T-helper 2 cell treated with Interferon-gamma antibody and Interleukin-4, amounts not matched to agents 5 μg/mL and 100 μg/mL, for 36 hours (primary cell): Measurements from ENCODE around the gene CENPB.

Source experiments
- DNase-seq: peaks from one replicate; pipeline ENCODE4 v3.0.0; 2021; ENCODE audit warnings: low spot score
- H3K27ac Mint-ChIP-seq: one replicate; pipeline ENCODE4 v1.8.0; 2021; ENCODE audit warnings: mild to moderate bottlenecking, mixed read lengths
- H3K27me3 Mint-ChIP-seq: one replicate; pipeline ENCODE4 v1.8.0; 2021; ENCODE audit warnings: low read depth, mixed read lengths
- H3K36me3 Mint-ChIP-seq: one replicate; pipeline ENCODE4 v1.8.0; 2021; ENCODE audit warnings: low read depth, mixed read lengths
- H3K4me1 Mint-ChIP-seq: one replicate; pipeline ENCODE4 v1.8.0; 2021; ENCODE audit warnings: low read depth, mixed read lengths
- H3K4me3 Mint-ChIP-seq: one replicate; pipeline ENCODE4 v1.8.0; 2022; ENCODE audit warnings: mild to moderate bottlenecking, moderate library complexity, mixed read lengths
- H3K9me3 Mint-ChIP-seq: one replicate; pipeline ENCODE4 v1.8.0; 2021; ENCODE audit warnings: mixed read lengths

CENPB gene

DNA sequence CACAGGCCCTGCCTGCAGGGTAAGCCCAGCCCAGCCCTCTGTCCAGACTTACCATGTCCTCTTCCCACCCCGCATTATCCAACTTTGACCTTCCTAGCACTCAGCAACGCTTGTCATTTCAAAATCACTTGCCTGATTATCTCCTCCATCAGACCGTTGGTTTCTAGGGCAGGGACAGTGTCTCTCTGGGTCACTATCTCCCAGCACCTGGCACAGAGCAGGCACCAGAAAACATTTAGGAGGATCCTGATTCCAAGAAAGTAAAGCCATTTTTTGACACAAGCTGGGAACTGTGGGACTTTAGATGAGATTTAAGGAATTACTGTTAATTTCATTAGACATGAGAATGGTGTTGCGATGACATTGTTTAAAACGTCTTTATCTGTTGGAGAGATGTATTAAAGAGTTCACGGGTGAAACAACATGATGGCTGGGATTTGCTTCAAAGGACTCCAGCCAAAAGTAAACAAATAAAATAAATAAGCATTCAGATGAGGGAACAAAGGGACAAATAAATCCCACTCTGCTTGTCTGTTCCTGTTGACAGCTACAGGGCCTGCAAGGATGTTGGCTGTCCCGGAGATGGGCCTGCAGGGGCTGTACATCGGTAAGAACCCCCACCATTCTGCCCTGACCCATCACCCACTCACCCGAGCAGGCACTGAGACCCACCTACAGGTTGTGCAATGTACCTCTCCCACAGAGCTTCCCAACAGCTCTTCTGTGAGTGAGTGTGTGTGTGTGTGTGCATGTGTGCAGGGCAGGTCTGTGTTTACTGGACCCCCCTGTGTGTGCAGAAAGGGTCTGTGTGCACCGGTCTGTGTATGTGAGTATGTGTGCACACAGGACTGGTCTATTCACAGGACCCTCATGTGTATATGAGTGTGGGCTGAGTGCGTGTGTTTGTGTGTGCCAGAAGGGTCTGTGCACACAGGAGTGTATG, 48.2 kb downstream of the CENPB start:
- peaks cover 17% of the 10 kb centered on the region for H3K27me3 Mint-ChIP-seq
- H3K27ac Mint-ChIP-seq = no peak overlapping the region
- no peaks in the 10 kb centered on the region for H3K4me1 Mint-ChIP-seq
- no peak overlapping the region for H3K4me3 Mint-ChIP-seq
- DNase-seq = no peak
- H3K36me3 Mint-ChIP-seq = no peaks in the 10 kb centered on the region
- H3K9me3 Mint-ChIP-seq = no peaks in the 10 kb centered on the region

DNA sequence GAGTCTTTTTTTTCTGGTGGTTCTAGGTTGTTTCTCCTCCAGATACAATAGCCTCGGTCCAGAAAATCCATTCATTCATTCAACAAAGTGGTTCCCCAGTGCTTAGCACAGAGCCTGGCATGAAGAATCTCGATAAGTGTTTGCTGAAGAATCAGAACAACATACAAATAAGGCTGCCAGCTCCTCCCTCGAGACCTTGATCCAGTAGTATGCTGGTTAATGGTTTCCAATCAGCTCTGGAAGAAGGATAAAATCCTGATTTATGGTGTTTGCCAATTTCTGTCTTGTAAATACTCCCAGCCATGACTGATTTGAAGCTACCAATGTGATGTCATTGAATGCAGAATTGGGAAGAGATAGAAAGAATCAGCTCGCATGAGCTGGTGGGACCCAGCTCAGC, 50.8 kb downstream of the CENPB start:
- H3K4me1 Mint-ChIP-seq = no peaks in the 10 kb centered on the region
- DNase-seq = no peak
- H3K4me3 Mint-ChIP-seq = no peak overlapping the region
- no peaks in the 10 kb centered on the region for H3K9me3 Mint-ChIP-seq
- peaks cover 36% of the 10 kb centered on the region for H3K27me3 Mint-ChIP-seq
- no peak overlapping the region for H3K27ac Mint-ChIP-seq
- no peaks in the 10 kb centered on the region for H3K36me3 Mint-ChIP-seq

DNA sequence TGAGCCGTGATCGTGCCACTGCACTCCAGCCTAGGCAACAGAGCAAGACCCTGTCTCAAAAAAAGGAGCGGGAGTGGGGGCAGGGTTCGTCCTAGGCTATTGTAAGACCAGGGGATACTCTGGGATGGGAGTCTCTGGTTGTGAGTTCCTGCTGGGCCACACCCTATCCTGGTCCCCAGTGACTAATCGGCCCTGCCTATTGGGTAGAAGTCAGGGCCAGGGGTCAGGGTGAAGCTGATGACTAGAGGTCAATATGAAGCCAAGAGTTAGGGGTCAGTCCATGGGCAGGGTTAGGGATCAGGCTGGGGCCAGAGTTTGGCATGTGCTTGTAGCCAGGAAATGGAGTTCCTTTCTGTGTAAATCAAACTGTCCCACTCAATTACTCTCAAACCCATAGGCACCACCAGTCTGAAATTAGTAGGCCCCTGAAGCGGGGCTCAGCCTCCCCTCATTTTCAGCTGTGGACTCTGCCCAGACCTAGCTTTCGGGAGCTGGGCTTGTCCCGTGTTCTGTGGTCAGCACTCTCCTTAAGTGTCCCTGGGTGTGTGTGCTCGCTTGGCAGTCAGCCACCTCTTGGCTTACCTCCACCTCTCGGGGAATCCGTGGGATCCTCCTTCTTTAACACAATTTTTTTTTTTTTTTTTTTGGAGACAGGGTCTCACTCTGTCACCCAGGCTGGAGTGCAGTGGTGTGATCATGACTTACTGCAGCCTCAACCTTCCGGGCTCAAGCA, 52.3 kb downstream of the CENPB start:
- Mint-ChIP-seq H3K4me3 (no peak overlapping the region), H3K27ac (no peak overlapping the region), H3K9me3 (no peaks in the 10 kb centered on the region), H3K4me1 (no peaks in the 10 kb centered on the region), H3K36me3 (no peaks in the 10 kb centered on the region), H3K27me3 (peaks cover 43% of the 10 kb centered on the region)
- no peak for DNase-seq
